Measurements from ENCODE around the gene SULT1A3. TPM values are rescaled to one million over a fixed set of nuclear protein-coding genes. Genes with fewer than 3 reads are reported as not detected.
"Not testable (repeated sequence)": the region's sequence is repeated elsewhere in the genome, so short reads cannot be mapped to it uniquely, and the experiment has no call there.

SULT1A3 gene
- 21.5 and 21.8 TPM in 2 replicates for total RNA-seq (2021)
- long read RNA-seq, transcript SULT1A3-201 (8 exons, 1,097 nt), result major isoform, 5 of 6 reads
- long read RNA-seq, partial matches to known transcripts, result 0 of 6 reads
- long read RNA-seq, other reads (novel, unspliced or antisense), result 0 of 6 reads

DNA sequence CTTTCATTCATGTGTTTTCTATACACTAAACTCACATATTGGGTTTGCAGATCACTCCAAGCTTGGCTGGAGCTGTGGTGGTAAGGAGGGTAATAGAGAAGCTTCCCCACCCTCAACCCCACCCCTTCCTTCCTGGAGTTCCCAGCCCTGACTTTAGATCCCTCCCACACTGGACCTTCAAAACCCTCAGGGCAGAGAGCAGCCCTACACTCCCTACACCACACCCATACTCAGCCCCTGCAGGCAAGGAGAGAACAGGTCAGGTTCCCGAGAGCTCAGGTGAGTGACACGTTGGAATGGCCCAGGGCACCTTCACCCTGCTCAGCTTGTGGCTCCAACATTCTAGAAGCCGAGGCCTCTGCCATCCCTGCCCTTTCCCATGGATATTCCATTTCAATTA is at the start of gene SULT1A3:
SULT1A3 (plus strand) TSS at position 207 of the 400 bp plus-strand sequence. CDS start 1,474 bp downstream, outside the sequence.
- not testable (repeated sequence) for H3K4ac ChIP-seq (ENCODE audit: low read depth, low read length); H3K27me3 Mint-ChIP-seq (ENCODE audit: low read depth); H3K27ac ChIP-seq (ENCODE audit: insufficient read length, low read depth, low read length); H3K4me3 Mint-ChIP-seq; H3K9me3 ChIP-seq (ENCODE audit: control insufficient read depth, low read depth, low read length); H2BK20ac ChIP-seq (ENCODE audit: low read depth, low read length, poor library complexity, severe bottlenecking); H3K4me1 ChIP-seq (ENCODE audit: insufficient read depth, low read length); H2BK12ac ChIP-seq (ENCODE audit: insufficient read length, low read depth, low read length); H3K23ac ChIP-seq (ENCODE audit: insufficient read length, low read depth, low read length); H3T11ph ChIP-seq (ENCODE audit: low read length); H3K27ac Mint-ChIP-seq; H3K4me1 Mint-ChIP-seq; H3K14ac ChIP-seq (ENCODE audit: insufficient read depth, low read length); H3K18ac ChIP-seq (ENCODE audit: insufficient read length, low read depth, low read length); H4K8ac ChIP-seq (replicated peaks; ENCODE audit: insufficient read length, low read depth, low read length); H4K5ac ChIP-seq (ENCODE audit: insufficient read length, low read depth, low read length); H2BK5ac ChIP-seq (ENCODE audit: insufficient read length, low read length); H3K79me2 ChIP-seq (ENCODE audit: insufficient read depth, low read length); H3K23me2 ChIP-seq (ENCODE audit: insufficient read length, low read depth, low read length, poor library complexity, severe bottlenecking); H2AK5ac ChIP-seq (ENCODE audit: insufficient read length, low read length); H2AFZ ChIP-seq (ENCODE audit: low read length); H3K56ac ChIP-seq (ENCODE audit: insufficient read length, low read depth, low read length); H3K4me2 ChIP-seq (ENCODE audit: insufficient read depth, insufficient read length, low read length); H3K36me3 Mint-ChIP-seq (ENCODE audit: insufficient read depth in 1 of 3, low read depth in 3 of 3); H3K9ac ChIP-seq (ENCODE audit: extremely low read depth, insufficient read length, low read length); H4K91ac ChIP-seq (ENCODE audit: insufficient read length, low read depth, low read length); H4K20me1 ChIP-seq (ENCODE audit: control insufficient read depth, insufficient read depth, insufficient read length); H2BK120ac ChIP-seq (ENCODE audit: low read depth, low read length, poor library complexity, severe bottlenecking); H3K9me3 Mint-ChIP-seq; DNase-seq; H2BK15ac ChIP-seq (ENCODE audit: low read depth, low read length); H3K79me1 ChIP-seq (ENCODE audit: insufficient read depth, low read depth, low read length, poor library complexity, severe bottlenecking); H3K27me3 ChIP-seq (ENCODE audit: insufficient read depth, low read length)
- WGBS (ENCODE audit: extremely low coverage, insufficient read length, low lambda C conversion rate), result no CpG with 5 or more reads among the region's 3 CpGs
